ENCODE measurements around the gene ST6GALNAC5.

ST6GALNAC5 gene

GRCh38 chr1:76864383-76864782, 2.9 kb upstream of the ST6GALNAC5 start:
- H3K36me3 ChIP-seq (ENCODE audit: low read length) = no peaks in the 10 kb centered on the region
- no peak overlapping the region for H3K27ac ChIP-seq (ENCODE audit: low read depth, low read length)
- TF ChIP-seq CTCF (IDR thresholded peaks at IDR 0.05; ENCODE audit: insufficient read depth, low read length, poor library complexity, severe bottlenecking) = no peak
- no peaks in the 10 kb centered on the region for H3K79me2 ChIP-seq (ENCODE audit: insufficient read depth, low read length)
- H3K4me3 ChIP-seq (ENCODE audit: insufficient read depth, low read length, poor library complexity, severe bottlenecking) = no peak overlapping the region
- H3K4me2 ChIP-seq (ENCODE audit: low read depth, low read length, poor library complexity, severe bottlenecking) = no peak overlapping the region
- H3K9ac ChIP-seq (ENCODE audit: low read length) = no peak overlapping the region
- H3K9me2 ChIP-seq (replicated peaks; ENCODE audit: insufficient read depth, low read length) = no peaks in the 10 kb centered on the region
- no peaks in the 10 kb centered on the region for H3K27me3 ChIP-seq (ENCODE audit: low read length)
- H3F3A ChIP-seq (ENCODE audit: insufficient read depth) = no peaks in the 10 kb centered on the region
- H2AFZ ChIP-seq (ENCODE audit: low read depth, low read length, severe bottlenecking) = no peak overlapping the region
- H4K20me1 ChIP-seq (ENCODE audit: low read depth, low read length) = no peaks in the 10 kb centered on the region
- H3K9me3 ChIP-seq (ENCODE audit: insufficient read depth, low read length) = no peaks in the 10 kb centered on the region

GRCh38 chr1:76865696-76866286, 1.5 kb upstream of the ST6GALNAC5 start:
- no peak overlapping the region for H3K27ac ChIP-seq (ENCODE audit: low read depth, low read length)
- no peaks in the 10 kb centered on the region for H3K36me3 ChIP-seq (ENCODE audit: low read length)

GRCh38 chr1:76866566-76866965, 714 bp upstream of the ST6GALNAC5 start:
- no peaks in the 10 kb centered on the region for H4K20me1 ChIP-seq (ENCODE audit: low read depth, low read length)
- H3K79me2 ChIP-seq (ENCODE audit: insufficient read depth, low read length) = no peaks in the 10 kb centered on the region
- H3K27me3 ChIP-seq (ENCODE audit: low read length) = no peaks in the 10 kb centered on the region
- H3K36me3 ChIP-seq (ENCODE audit: low read length) = no peaks in the 10 kb centered on the region
- no peak overlapping the region for H3K4me2 ChIP-seq (ENCODE audit: low read depth, low read length, poor library complexity, severe bottlenecking)
- no peaks in the 10 kb centered on the region for H3K9me3 ChIP-seq (ENCODE audit: insufficient read depth, low read length)
- no peak overlapping the region for H3K27ac ChIP-seq (ENCODE audit: low read depth, low read length)
- no peak overlapping the region for H3K9ac ChIP-seq (ENCODE audit: low read length)
- H3F3A ChIP-seq (ENCODE audit: insufficient read depth) = no peaks in the 10 kb centered on the region
- no peak overlapping the region for H3K4me3 ChIP-seq (ENCODE audit: insufficient read depth, low read length, poor library complexity, severe bottlenecking)
- TF ChIP-seq EZH2phosphoT487 (conservative IDR thresholded peaks at IDR 0.05; ENCODE audit: low read length) = no peak
- no peak for TF ChIP-seq CTCF (IDR thresholded peaks at IDR 0.05; ENCODE audit: insufficient read depth, low read length, poor library complexity, severe bottlenecking)
- no peak overlapping the region for H2AFZ ChIP-seq (ENCODE audit: low read depth, low read length, severe bottlenecking)
- no peaks in the 10 kb centered on the region for H3K9me2 ChIP-seq (replicated peaks; ENCODE audit: insufficient read depth, low read length)

More at GRCh38 chr1:76865696-76866286, 1.5 kb upstream of the ST6GALNAC5 start:
- Histone ChIP-seq H3K4me2 (ENCODE audit: low read depth, low read length, poor library complexity, severe bottlenecking) (no peak overlapping the region), H3K9me2 (replicated peaks; ENCODE audit: insufficient read depth, low read length) (no peaks in the 10 kb centered on the region), H4K20me1 (ENCODE audit: low read depth, low read length) (no peaks in the 10 kb centered on the region), H3K9ac (ENCODE audit: low read length) (no peak overlapping the region), H3K4me3 (ENCODE audit: insufficient read depth, low read length, poor library complexity, severe bottlenecking) (no peak overlapping the region), H3F3A (ENCODE audit: insufficient read depth) (no peaks in the 10 kb centered on the region), H2AFZ (ENCODE audit: low read depth, low read length, severe bottlenecking) (no peak overlapping the region), H3K27me3 (ENCODE audit: low read length) (no peaks in the 10 kb centered on the region), H3K79me2 (ENCODE audit: insufficient read depth, low read length) (no peaks in the 10 kb centered on the region), H3K9me3 (ENCODE audit: insufficient read depth, low read length) (no peaks in the 10 kb centered on the region)
- TF ChIP-seq CTCF (IDR thresholded peaks at IDR 0.05; ENCODE audit: insufficient read depth, low read length, poor library complexity, severe bottlenecking) (no peak), EZH2phosphoT487 (conservative IDR thresholded peaks at IDR 0.05; ENCODE audit: low read length) (no peak)

Measured in SU-DHL-6 (cell line).